Tibial nerve (tissue), 4 donors: ENCODE measurements around the gene AMBRA1.

ENCODE experiments used
- EP300 ChIP-seq, 2 donors: sonication (generic); formaldehyde crosslinking; IDR thresholded peaks; one replicate each; pipeline ENCODE4 v1.6.1; 2017; ENCODE audit warnings: antibody characterized with exemption in 2 of 2, mild to moderate bottlenecking in 1 of 2
- TF ChIP-seq, protein P1 (sequence below), 5 experiments: fragments of 200-600 bp in 3 of 5; fragments of 450-650 bp in 2 of 5; sonication (generic) in 3 of 5; IDR thresholded peaks; one replicate each; pipeline ENCODE4 v1.5.1; 2016 to 2019; ENCODE audit warnings: antibody characterized with exemption in 5 of 5, mild to moderate bottlenecking in 3 of 5, moderate library complexity in 2 of 5

DNA sequence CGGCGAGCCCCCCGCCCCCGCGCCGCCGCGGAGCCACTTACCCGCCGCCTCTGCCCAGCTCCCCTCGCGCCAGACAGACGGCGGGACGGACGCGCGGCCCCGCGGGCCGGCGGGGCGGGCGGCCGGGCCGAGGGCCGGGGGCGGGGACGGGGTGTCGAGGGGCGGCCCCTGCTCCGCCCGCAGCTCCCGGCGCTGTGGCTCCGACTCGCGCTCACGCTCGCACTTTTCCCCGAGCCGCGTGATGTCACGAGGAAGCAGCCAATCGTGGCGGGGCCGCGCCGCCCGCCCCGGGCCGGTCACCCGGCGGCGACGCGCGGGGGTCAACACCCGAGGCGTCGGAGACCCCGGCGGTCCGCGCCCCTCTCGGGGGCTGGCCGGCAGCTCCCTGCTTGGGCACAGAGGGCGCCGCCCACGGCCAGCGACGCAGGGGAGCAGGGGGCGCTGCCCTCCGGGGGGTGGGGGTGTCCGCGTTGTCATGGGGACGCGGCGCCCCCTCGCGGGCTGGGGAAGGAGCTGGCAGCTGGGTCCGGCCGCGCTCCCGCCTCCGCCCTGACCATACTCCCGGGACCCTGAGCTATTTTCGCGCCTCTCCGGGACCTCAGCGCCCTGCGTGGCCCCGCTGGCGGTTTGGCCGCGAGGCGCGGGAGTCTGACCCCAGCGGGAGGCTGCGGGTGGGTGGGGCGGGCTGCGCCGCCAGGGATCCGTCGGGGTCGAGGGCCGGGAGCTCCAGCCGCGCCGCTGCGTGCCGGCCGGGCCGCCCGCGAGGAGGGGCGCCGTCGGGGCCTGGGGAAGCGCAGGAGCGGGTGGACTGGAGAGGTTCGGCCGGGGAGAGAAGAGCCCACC is 202.0 kb downstream of the AMBRA1 start, which contains the start of gene CHRM4:
- TF ChIP-seq EP300 (IDR thresholded peaks at IDR 0.05), result no peak
- TF ChIP-seq, protein P1, sequence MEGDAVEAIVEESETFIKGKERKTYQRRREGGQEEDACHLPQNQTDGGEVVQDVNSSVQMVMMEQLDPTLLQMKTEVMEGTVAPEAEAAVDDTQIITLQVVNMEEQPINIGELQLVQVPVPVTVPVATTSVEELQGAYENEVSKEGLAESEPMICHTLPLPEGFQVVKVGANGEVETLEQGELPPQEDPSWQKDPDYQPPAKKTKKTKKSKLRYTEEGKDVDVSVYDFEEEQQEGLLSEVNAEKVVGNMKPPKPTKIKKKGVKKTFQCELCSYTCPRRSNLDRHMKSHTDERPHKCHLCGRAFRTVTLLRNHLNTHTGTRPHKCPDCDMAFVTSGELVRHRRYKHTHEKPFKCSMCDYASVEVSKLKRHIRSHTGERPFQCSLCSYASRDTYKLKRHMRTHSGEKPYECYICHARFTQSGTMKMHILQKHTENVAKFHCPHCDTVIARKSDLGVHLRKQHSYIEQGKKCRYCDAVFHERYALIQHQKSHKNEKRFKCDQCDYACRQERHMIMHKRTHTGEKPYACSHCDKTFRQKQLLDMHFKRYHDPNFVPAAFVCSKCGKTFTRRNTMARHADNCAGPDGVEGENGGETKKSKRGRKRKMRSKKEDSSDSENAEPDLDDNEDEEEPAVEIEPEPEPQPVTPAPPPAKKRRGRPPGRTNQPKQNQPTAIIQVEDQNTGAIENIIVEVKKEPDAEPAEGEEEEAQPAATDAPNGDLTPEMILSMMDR (IDR thresholded peaks at IDR 0.05), result no peak
